NCI-H128 (cell line): ENCODE data around the gene TMEM51.
A peak's percentile ranks its signal among the peaks of the same experiment; 100 is the strongest.

Experiments
- DNase-seq: peaks from one replicate; lab custom pipeline; 2025; ENCODE audit not compliant: unreplicated experiment; lab: John Stamatoyannopoulos, UW

TMEM51 gene, protein sequence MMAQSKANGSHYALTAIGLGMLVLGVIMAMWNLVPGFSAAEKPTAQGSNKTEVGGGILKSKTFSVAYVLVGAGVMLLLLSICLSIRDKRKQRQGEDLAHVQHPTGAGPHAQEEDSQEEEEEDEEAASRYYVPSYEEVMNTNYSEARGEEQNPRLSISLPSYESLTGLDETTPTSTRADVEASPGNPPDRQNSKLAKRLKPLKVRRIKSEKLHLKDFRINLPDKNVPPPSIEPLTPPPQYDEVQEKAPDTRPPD

DNA sequence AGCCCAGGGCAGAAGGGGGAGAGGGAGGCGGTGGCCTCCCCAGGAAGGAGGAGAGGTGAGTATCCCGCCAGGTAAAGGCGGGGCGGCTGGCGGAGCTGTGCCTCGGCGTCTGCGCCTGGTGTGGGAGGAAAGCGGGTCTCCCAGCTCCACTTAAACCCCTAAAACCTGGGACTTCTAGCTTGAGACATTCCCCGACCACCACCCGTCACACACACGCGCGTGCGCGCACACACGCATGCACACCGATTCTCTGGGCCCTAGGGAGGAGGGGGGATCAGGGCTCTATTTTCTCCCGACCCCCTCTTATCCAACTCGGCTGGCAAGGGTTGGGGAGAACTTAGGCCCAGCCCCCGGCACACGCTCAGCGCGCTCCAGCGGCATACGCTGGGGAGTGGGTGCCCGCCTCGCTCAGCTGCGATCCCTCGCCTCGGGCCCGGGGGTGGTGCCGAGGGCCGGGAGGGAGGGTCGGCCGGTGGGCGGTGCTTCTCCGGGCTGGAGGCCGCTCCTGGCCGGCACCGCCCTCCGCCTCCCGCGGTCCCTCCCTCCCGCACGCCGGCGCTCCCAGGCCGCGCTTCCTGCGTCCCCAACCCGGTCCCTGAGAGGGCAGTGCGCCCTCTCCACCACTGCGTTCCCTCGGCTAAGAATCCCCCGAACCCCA lies at the start of gene TMEM51:
TMEM51 (plus strand) TSS at position 564 of the 658 bp plus-strand sequence. CDS start 61,341 bp downstream, outside the sequence.
- DNase-seq = peak; percentile 24

DNA sequence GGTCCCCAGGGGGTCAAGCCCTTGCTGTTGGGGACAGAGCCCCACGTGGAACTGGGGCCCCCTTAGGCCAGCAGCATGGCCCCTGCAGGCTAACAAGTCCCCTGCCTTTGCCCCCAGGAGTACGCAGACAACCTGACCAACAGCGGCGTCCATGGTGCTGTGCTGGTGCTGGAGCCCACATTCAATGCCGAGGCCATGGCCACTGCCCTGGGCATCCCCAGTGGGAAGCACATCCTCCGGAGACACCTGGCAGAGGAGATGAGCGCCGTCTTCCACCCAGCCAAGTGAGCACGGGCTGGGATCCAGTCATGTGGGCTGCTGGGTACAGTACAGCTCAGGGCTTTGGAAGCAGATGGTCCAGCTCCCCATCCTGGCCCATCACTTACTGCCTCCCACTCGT lies 49.6 kb upstream of the TMEM51 start:
- DNase-seq = no peak

DNA sequence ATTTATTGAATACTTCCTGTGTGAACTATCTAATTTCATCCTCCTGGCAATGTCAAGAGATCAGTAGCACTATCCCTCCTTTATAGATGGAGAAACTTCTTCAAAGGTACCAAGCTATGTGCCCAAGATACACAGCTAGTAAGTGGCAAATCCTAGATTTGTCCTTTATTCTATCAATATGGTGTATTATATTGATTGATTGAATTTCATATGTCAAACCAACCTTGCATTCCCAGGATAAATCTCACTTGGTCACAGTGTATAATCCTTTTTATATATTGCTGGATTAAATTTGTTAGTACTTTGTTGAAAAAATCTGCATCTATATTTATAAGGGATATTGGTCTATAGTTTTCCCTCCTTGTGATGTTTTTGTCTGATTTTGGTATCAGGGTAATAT lies 48.8 kb upstream of the TMEM51 start:
- DNase-seq = no peak

DNA sequence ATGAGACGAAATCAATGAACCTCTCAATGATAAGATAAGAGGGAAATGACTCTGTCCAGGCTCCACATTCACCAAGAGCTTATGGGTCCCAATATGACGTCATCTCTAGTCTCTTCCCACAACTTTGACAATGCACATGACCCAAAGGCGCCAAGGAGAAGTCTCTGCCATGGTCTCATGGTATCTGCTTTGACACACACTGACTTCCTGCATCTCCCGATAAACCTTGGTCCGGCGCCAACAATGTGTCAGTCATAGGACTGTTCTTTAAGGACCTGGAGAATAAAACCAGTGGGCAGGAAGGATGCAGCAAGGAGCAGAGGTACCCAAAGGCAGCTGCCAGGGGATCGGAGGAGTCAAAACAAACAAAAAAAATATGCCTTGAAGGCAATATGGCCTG lies 46.9 kb upstream of the TMEM51 start:
- no peak for DNase-seq

DNA sequence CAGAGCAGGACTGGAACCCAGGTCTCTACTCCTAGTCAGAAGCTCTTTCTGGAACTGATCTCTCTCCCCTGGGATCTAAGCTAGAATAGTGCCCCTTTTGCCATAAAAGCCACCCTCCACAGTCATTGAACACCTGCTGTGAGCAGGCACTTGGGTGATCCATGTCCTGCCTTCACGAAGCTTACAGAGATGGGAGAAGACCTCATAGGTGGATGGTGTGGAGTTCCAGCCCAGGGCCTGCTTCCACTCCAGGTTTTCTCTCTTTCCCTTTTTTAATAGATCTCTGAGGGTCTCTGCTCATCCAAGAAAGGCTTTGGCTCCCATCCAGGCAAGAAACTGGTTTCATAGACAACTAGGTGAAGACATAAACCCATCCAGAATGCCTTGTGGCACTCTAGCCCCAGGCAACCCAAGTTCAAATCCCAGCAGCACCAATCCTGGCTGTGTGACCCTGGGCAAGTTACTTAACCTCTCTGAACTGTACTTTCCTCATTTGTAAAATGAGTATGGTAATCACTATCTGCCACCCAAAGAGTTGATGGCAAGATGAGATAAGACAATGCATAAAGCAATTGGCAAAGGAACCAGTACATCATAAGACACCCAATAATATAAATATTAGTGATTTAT lies 46.4 kb upstream of the TMEM51 start:
- no peak for DNase-seq

DNA sequence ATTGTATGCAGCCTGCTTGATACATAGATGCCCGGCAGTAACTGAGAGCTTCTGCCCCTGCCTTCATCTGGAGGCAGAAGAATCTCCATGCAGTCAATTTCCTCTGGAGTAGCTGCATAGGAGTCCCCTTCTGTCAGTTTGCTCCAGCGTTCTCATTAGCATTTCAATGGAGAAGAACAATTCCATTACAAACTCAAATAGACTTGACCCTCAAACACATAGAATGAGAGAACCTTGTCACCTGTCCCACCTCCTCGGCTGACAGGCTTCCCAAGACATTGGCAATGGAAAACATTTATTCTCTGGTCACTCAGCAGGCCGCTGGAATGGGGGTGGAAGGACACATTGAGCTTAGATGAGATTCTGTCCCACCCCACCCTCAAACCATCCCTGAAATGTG lies 45.6 kb upstream of the TMEM51 start:
- no peak for DNase-seq

DNA sequence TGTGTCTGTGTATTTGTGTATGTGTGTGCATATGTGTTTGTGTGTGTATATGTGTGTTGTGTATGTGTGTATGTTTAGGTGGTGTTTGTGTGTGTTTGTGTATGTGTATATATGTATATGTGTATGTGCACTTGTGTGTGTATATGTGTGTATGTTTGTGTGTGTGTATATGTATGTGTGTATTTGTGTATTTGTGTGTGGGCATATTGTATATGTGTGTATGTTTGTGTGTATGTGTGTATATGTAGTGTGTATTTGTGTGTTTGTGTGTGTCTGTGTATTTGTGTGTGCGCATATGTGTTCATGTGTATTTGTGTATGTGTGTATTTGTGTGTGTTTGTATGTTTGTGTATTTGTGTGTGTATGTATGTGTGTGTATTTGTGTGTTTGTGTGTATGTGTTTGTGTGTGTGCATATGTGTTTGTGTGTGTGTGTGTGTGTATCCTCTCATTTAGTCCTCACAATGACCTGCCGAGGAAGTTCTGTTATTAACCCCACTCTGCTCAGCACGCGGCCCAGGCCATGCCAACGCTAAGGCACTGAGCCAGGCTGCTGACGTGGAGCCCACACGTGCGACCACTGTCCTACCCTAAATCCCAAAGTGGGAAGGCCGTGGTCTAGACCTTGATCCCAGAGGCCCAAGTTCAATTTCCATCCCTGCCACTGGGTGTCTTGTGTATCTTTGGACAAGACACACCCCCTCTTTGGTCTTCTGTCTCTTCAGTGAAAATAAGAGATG lies 43.2 kb upstream of the TMEM51 start:
- no peak for DNase-seq

DNA sequence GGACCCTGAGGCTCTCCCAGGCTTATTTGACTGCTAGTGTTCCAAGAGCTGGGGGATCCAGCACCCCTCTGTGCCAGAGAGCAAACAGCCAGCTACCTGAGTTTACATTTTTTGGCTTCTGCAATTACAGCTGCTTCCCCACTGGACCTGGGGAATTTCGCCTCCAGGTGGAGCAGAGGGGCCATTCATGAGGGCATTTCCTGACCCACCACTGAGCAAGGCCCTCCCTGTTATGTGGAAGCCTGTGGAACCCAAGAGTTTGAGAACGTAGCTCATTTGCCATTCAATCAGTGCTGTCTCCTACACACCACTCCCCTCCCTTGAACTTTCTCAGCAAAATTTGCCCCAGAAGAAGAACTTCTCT lies 42.7 kb upstream of the TMEM51 start:
- no peak for DNase-seq

DNA sequence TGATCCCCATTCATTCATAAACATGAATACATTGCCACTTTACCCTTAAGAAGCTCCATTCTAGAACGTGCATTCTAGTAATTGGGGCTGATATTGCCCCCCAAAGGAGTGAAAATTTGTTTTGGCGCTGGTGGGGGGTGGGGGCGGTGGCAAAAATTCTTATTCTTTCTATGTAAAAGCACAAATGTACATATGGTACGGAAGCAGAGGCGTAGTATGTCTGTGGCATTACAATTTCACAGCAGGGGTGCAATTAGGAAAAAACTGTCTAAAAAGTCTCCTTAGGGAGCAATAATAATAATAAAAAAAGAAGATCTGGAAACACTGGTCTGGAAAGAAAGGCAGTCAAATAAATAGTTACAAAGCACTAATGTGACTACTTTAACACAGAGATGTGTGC lies 40.4 kb upstream of the TMEM51 start:
- DNase-seq = no peak

DNA sequence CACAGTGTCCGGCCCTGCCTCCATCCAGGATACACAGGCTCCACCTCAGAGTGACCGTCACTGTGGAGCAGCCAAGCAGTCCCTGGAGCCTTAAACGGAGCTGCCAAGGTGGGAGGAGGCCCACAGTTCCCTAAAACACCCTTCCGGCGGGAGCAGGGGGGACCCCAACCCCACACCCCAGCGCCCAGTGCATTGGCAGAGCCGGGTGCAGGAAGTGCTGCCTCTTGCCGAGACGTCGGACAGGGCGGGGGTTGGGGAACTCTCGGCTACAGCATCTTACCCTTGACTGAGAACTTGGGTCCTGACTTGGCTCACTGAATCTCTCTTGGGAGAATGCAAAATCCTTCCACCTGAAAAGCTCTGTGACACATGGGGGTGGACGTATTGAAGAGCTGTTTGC lies 38.7 kb upstream of the TMEM51 start:
- no peak for DNase-seq

DNA sequence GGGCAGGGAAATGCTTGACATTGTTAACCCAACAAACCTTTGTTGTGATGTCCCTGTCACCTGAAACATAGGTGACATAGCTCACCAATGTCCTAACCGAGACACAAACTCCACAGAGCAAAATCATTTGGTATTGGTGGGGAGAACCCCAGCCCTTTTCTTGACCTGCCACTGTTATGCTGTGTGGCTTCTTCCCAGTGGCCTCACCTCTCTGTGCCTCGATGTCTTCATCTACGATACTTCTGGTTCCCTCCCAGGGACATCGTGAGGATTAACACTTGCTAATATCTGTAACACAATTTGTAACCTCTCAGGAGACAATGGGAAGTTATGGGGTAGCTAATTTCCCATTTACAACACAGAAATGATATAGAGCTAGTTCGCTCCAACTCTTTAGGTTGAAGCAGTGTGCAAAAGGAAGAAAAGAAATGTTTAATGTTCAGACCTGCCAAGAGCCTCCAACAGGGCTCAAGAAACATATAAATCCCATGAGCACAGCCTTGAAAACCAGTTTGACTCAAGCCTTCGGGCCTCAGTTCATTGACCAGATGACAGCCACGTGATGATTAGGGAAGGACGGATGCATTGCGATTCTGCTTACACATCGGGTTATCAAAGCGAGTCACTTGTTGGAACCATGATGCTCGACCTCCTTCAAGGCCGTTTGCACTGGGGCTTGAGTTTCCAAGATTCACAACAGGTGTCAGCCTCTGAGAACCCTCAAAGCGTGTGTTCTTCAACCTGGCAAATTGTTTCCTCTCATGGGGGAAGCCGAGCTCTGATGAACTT lies 37.8 kb upstream of the TMEM51 start:
- no peak for DNase-seq

DNA sequence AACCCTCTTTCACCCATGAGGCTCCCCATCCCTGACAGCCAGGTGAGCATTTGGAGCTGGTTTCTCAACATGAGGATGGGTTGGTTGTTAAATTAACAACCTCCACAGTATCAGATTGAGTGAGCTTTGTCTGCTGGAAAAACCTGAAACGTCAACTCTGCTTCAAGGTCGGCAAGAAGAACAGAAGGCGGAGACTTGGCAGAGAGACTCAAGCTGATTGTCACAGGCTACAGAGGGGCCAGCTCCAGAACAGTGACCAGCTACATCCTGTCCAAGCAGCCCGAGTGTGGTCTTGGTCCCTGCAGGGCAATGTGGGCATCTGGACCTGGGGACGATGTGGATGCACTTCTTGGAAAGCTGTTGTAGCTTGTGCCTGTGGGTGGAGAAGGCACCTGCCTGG lies 36.6 kb upstream of the TMEM51 start:
- DNase-seq = no peak

DNA sequence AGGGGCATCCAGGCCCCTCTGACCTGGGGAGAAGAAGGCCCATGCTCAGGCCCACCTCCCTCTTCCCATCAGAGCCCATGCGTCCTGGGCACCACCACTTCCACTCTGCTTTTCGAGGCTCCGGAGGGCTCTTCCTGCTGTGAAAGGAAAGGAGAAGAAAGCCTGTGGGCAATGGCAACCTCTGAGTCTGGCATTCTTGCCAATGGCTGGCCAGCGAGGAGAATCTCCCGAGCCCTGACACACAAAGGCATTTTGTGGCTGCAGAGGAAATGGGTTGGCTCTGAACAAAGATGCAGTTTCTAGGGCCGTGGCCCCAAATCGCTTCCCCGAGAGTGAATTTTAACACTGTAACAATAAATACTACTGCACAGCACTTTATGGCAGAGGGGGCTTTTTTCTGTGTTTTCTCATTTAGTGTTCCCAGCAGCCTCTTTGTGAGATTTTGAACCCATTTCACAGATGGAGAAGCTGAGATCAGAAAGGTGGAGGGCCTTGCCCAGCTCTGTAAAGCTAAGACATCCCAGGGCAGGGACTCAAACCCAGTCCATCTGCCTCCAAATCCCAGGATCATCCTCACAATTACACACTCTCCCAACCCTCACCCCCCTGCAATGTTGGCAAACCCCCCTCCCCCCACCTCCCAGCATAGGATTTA lies 35.7 kb upstream of the TMEM51 start:
- DNase-seq = no peak

DNA sequence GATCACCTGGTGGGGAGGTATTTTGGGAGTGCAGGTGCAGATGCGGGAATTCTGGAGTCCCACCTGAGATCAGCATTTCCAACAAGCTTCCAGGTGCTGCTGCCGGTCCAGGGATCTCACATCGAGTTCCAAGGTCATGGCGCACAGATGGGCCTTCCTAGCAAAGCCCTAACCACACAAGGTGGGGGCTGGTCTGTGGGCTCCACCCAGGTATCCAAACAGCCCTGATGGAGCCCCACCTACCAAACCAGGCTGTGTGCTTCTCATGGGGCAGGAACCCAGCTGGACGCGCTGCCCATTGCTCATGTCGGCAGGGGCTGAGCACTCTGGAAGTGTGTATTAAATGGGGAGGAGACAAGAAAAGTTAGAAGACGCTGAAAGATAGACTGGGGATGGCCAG lies 35.0 kb upstream of the TMEM51 start:
- no peak for DNase-seq

DNA sequence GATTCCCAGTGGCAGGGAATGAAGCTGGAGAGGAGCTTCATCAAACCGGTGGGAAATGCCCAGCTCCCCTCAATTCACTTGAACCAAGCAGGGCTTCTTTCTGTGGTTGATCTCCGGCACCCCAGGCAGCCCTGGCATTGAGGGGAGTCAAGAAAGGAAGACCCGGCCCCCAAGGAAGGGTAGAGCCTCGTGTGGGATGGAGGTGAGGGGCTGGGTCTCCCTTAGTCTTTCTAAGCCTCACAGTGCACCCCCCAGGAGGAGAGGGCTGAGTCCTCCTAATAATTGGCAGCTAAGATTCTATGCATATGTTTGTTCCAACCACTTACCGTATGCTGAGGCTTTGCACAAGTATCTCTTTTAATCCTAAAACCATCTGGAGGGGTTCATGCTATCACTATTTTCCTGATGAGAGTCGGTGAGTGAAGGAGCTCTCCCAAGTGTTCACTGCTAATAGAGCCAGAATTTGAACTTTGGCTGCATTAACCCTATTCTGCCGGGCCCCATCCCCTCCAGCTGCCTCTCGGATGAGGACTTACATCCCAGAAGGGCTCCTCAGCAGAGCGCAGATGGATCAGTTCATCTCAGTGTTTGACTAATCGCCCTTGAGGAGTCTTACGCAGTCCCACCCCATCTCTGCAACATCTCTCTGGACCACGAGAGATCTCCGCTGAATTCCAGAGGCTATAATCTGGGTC lies 33.1 kb upstream of the TMEM51 start:
- no peak for DNase-seq

DNA sequence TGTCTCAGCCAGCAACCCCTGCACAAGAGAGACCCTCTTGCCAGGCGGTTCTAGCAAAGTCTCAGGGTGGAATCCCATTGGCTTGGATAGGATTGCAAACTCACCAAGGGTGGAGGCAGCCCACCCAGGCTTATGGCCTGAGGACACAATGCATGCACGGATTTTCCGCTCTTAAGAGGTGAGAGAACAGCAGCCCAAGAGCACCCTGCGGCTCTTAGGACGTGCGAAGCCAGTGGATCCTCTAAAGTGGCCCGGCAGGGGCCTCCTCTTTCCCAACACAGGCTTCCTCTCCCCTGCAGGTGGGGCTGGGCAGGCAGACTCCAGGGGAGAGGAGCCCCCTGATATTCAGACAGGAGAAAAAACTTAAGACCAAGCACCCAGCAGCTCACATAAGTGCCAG lies 31.2 kb upstream of the TMEM51 start:
- no peak for DNase-seq

DNA sequence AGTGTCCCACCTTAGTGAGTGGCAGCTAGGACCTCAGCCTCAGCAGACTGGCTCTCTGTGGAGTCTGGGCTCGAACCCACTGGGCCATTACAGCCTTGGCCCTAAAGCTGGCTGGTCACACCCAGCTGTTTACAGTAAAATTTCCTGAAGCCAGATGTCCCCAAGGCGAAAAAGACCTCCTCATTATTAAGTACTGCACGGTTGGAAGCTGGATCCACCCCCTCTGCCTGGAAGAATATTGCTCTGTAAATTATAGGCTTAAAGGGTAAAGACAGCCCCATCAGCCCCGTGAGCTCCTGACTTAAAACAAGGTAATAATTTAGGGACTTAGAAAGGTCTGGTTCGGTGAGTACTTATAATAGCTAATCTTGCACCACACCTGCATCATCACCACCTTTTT lies 30.3 kb upstream of the TMEM51 start:
- DNase-seq = no peak

DNA sequence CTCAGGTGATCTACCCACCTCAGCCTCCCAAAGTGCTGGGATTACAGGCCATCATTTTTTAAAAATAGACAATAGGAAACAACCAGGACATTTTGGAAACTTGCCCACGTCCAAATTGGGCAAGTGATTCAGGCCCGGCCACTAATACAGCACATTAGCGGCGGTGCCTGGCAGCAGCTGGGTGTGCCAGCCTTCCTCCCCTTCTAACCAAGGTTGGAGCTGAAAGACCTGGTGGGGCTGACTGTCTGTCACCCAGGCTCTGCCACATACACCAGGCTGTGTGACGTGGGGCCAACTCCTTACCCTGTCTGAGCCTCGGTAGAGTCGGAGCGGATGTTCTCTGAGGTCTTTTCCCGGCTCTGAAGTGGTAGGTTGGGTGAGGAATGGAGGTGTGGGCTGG lies 29.6 kb upstream of the TMEM51 start:
- no peak for DNase-seq

DNA sequence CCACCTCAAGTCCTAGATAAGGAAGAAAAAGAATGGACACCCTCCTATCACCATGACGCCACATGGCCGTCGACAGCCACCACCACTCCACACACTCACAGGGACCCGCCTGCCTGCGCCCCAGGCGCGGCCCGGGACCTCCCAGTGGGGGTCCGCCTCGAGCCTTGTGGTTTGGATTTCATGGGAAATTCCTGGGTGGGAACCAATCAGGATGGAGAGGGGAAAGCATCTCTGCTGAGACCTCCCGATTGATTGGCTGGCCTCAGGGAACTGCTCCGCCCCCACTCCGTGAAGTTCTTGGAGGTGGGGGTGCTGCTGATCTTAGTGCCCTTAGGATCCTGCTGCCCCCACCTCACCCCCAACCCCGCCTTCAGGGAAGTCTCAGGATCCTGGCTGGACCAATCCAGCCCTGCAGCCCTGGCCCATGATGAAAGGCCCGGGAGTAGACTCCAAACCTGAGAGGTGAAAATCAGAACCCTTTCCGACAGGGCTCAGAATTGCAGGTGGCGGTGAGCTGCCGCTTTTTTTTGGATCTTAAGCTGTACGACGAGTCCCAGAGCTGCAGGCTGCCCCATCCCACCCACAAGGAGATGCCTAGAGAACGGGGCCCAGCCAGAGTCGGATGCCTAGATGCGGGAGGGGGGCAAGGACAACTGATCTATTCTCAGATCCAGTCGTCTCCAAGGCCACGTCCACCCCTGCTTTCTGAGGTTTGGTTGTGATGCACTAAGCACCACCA lies 29.0 kb upstream of the TMEM51 start:
- no peak for DNase-seq
